Activated naive CD4-positive, alpha-beta T cell treated with anti-CD3 and anti-CD28 coated beads, Interleukin-2, amount 10 ng/mL, durations not matched to agents 7 days and 5 days (primary cell): ENCODE data around the gene INVS.
"Not testable (repeated sequence)": the region's sequence is repeated elsewhere in the genome, so short reads cannot be mapped to it uniquely, and the experiment has no call there.

Experiments
- CTCF ChIA-PET: fragments of 350-600 bp; sonication (Branson Sonifier 250); formaldehyde crosslinking; loops from one replicate; lab custom pipeline; 2021; ENCODE audit warnings: antibody characterized with exemption; lab: Charles Lee
- DNase-seq: peaks from one replicate; pipeline ENCODE4 v3.0.0-alpha.2; 2020
- H3K27ac Mint-ChIP-seq: one replicate; pipeline ENCODE4 v1.8.0; 2021; ENCODE audit warnings: mild to moderate bottlenecking, moderate library complexity, mixed read lengths
- H3K27me3 Mint-ChIP-seq: one replicate; pipeline ENCODE4 v1.8.0; 2021; ENCODE audit warnings: mild to moderate bottlenecking, mixed read lengths
- H3K36me3 Mint-ChIP-seq: one replicate; pipeline ENCODE4 v1.8.0; 2021; ENCODE audit warnings: mixed read lengths
- H3K4me1 Mint-ChIP-seq: one replicate; pipeline ENCODE4 v1.8.0; 2021; ENCODE audit warnings: mixed read lengths
- H3K4me3 Mint-ChIP-seq: one replicate; pipeline ENCODE4 v1.8.0; 2021; ENCODE audit warnings: mild to moderate bottlenecking, moderate library complexity, mixed read lengths
- H3K9me3 Mint-ChIP-seq: one replicate; pipeline ENCODE4 v1.8.0; 2021; ENCODE audit warnings: mixed read lengths

The INVS gene

DNA sequence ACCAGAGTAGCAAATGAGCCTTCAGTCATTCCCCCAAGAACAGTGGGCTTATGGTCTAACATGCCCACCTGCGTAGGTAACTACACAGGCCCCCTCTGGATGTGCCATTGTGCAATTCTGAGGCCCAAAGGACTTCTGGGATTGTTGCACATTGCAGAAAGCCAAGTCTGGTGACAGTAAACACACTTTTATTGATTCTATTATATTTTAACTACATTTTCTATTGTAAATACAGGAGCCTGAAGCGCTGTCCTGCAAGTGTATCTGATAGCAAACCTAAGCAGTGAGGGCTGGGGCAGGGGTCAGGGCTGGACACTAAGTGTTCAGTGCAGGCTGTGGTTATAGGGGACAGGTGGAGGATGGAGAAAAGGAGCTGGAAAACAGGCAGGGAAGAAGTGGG lies 196.2 kb downstream of the INVS start:
- no peak for DNase-seq
- Mint-ChIP-seq H3K9me3 (no peaks in the 10 kb centered on the region), H3K4me3 (no peak overlapping the region), H3K4me1 (no peaks in the 10 kb centered on the region), H3K27me3 (no peaks in the 10 kb centered on the region), H3K36me3 (peaks cover 29% of the 10 kb centered on the region), H3K27ac (no peak overlapping the region)
- CTCF ChIA-PET: interaction anchor here (0.9 to 1.6 kb wide), 2 partner anchors 31 to 1064 kb away, joined by 3 read pairs; no protein-coding TSS in a partner anchor

DNA sequence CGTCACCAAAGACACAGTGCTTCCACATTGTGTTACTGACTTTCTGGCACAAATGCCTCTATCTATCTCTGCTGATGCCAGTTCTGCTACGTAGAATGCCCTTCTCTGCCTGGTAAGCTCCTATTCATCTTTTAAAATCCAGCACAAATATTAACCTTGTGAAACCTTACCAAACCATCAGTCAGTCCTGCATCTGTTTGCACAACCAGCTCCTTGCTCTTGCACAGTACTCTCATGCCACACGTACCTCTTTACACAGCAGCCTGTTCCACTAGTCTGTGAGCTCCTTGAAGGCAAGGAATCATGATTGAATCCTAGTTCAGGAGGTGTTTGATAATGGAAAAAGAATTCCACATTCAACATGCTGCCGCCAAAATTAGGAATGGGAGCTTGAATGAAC lies 197.4 kb downstream of the INVS start:
- DNase-seq: no peak
- CTCF ChIA-PET: interaction anchor here (0.6 to 1.6 kb wide), 2 partner anchors 26 to 1065 kb away, joined by 3 to 5 read pairs; no protein-coding TSS in a partner anchor
- no peak overlapping the region for H3K27ac Mint-ChIP-seq
- no peak overlapping the region for H3K4me3 Mint-ChIP-seq
- no peaks in the 10 kb centered on the region for H3K9me3 Mint-ChIP-seq
- no peaks in the 10 kb centered on the region for H3K27me3 Mint-ChIP-seq
- H3K4me1 Mint-ChIP-seq: no peaks in the 10 kb centered on the region
- peaks cover 29% of the 10 kb centered on the region for H3K36me3 Mint-ChIP-seq

DNA sequence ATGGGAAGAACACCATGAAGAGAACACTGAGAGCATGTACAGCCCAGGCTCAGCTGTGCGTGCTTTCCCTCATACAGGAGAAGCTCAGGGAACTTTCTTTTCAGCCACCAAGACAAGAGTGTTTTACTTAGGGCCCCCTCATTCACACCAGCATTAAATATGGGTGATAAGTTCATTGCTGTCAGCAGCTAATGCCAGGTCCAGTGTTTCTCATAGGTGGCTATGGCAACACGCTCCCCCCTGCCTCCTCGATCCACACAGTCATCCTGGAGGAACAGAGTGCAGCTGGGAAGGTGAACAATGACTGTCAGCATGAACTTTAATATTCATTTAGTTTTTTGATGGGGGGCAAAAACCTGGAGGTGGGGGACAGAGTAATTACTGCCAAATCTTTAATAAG lies 199.3 kb downstream of the INVS start:
- Mint-ChIP-seq H3K36me3 (peaks cover 28% of the 10 kb centered on the region), H3K27ac (no peak overlapping the region), H3K9me3 (no peaks in the 10 kb centered on the region), H3K4me1 (no peaks in the 10 kb centered on the region), H3K4me3 (no peak overlapping the region), H3K27me3 (no peaks in the 10 kb centered on the region)
- no peak for DNase-seq
- CTCF ChIA-PET: no interaction called here

DNA sequence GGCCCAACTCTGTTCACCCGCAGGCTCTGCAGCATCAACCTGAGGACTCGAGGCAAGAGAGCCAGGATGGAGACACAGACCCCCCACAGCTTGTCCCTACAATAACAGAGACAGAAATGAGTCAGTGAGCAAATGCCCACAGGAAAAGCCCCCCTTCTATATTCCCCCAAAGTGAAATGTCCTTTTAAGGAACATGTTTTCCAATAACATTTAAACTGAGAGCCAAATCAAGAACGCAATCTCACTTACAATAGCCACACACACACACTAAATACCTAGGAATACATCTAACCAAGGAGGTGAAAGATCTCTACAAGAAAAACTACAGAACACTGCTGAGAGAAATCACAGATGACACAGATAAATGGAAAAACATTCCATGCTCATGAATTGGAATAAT lies 204.7 kb downstream of the INVS start:
- DNase-seq: no peak
- Mint-ChIP-seq H3K27ac (no peak overlapping the region), H3K27me3 (no peaks in the 10 kb centered on the region), H3K4me1 (no peaks in the 10 kb centered on the region), H3K4me3 (no peak overlapping the region), H3K9me3 (no peaks in the 10 kb centered on the region), H3K36me3 (peaks cover 50% of the 10 kb centered on the region)
- CTCF ChIA-PET: no interaction called here

DNA sequence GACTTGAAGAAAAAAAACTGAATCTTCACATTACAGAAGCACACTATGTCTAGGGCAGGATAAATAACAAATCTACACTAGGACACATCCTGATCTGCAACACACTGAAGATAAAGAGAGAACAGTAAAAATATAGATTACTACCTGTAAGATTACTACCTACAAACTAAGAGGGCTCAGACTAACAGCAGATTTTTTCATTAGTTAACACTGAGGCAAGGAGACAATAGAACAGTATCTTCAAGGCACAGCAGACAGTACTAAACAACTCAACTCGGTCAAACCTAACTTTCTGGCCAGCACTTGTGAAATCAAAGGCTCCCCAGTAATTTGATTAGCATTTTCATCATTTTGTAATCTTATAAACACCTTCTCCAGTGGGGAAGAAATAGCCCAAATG lies 207.2 kb downstream of the INVS start:
- H3K4me1 Mint-ChIP-seq: no peaks in the 10 kb centered on the region
- H3K9me3 Mint-ChIP-seq: no peaks in the 10 kb centered on the region
- CTCF ChIA-PET: no interaction called here
- no peaks in the 10 kb centered on the region for H3K27me3 Mint-ChIP-seq
- no peak overlapping the region for H3K4me3 Mint-ChIP-seq
- DNase-seq: no peak
- H3K27ac Mint-ChIP-seq: no peak overlapping the region
- H3K36me3 Mint-ChIP-seq: peaks cover 69% of the 10 kb centered on the region

DNA sequence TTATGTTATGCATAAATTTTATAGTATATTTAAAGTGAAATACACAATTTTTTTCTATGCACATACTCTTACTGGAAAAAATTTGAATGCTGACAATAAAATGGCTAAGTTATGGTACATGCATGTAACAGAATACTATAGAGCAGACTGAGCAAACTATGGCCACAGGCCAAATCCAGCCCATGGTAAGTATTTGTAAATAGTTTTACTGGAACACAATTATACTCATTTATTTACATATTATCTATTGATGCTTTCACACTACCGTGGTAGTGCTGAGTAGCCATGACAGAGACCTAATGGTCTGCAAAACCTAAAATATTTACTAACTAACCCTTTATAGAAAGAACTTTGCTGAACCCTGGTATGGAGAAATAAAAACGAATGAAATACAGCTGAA lies 208.0 kb downstream of the INVS start:
- peaks cover 71% of the 10 kb centered on the region for H3K36me3 Mint-ChIP-seq
- H3K4me3 Mint-ChIP-seq: no peak overlapping the region
- no peaks in the 10 kb centered on the region for H3K27me3 Mint-ChIP-seq
- H3K4me1 Mint-ChIP-seq: no peaks in the 10 kb centered on the region
- no peak overlapping the region for H3K27ac Mint-ChIP-seq
- no peaks in the 10 kb centered on the region for H3K9me3 Mint-ChIP-seq
- no peak for DNase-seq
- CTCF ChIA-PET: no interaction called here

DNA sequence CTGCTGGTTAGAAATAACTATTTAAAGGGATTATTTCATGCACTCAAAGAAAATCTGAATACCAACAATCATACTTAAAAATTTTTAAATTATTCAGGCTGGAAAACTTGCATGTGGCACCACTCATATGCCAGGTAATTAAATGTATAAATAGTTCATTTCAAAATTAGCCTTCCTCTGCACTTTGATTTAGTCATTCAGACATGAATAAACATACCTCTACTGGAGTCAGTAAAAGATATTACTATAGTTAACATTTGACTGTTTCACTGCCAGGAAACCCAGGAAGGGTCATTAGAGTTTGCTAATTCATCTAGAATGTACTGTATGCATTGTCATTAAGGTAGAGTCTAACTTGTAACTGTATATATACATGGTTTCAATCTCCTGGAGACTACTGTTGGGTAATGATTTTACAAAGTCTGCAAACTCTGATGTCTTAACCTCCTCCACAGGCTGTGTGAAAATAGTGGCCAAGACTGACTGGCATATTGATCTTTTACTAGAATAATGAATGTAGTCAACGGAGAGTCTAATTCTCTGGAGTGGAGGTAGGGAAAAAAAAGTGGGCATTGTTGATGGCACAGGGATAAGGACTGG lies 210.0 kb downstream of the INVS start:
- CTCF ChIA-PET: no interaction called here
- Mint-ChIP-seq H3K4me1 (no peaks in the 10 kb centered on the region), H3K36me3 (peaks cover 67% of the 10 kb centered on the region), H3K27me3 (no peaks in the 10 kb centered on the region), H3K4me3 (no peak overlapping the region), H3K9me3 (no peaks in the 10 kb centered on the region), H3K27ac (no peak overlapping the region)
- DNase-seq: no peak

DNA sequence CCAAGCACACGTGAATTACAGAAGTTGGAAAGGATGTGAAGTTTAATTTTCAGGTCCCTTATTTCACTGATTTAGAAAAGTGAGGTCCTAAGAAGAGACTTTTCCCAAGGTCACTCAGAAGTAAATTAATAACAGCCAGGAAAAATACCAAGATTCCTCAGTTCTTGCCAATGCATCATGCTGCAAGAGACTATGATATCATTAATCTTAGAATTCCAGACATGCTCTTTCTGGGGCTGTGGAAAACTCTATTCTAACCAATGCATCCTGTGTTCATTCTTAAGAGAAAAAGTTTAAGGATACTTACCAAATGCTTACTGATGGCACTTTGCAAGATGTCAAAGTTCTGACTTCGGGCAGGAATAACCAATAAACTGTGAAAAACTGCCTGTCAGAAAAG lies 210.9 kb downstream of the INVS start:
- Mint-ChIP-seq H3K36me3 (peaks cover 67% of the 10 kb centered on the region), H3K9me3 (no peaks in the 10 kb centered on the region), H3K27ac (no peak overlapping the region), H3K4me1 (no peaks in the 10 kb centered on the region), H3K27me3 (no peaks in the 10 kb centered on the region), H3K4me3 (no peak overlapping the region)
- DNase-seq: no peak
- CTCF ChIA-PET: no interaction called here

DNA sequence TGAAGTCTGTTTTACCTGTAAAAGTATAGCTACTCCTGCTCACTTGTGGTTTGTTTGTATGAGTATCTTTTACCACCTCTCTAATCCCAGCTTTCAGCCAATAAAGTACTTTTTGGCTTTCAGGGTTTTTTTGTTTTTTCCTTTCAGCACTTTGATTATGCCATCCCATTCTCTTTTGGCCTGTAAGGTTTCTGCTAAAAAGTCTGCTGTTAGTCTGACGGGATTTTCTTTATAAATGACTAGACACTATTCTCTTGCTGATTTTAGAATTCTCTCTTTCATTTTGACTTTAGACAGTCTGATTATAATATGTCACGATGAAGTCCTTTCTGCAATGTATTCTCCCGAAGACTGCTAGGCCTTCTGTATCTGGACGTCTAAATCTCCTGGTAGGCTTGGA lies 216.5 kb downstream of the INVS start:
- Mint-ChIP-seq H3K9me3 (peaks cover 2% of the 10 kb centered on the region), H3K27ac (no peak overlapping the region)
- CTCF ChIA-PET: interaction anchor here (1.6 kb wide), 1 partner anchor 9 kb away, joined by 4 read pairs; no protein-coding TSS in a partner anchor

DNA sequence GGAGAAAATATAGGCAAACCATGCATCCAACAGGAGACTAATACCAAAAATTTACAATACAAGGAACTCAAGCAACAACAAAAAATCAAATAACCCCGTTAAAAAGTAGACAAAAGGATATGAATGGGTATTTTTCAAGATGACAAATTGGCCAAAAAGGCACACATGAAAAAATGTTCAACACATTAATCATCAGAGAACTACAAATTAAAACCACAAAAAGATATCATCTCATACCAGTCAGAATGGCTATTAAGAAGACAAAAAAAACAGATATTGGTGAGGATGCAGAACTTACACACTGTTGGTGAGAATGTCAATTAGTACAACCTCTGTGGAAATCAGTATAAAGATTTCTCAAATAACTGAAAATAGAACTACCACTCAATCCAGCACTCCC lies 218.7 kb downstream of the INVS start:
- Mint-ChIP-seq H3K27me3 (no peaks in the 10 kb centered on the region), H3K4me3 (no peak overlapping the region), H3K27ac (no peak overlapping the region), H3K36me3 (peaks cover 47% of the 10 kb centered on the region), H3K9me3 (peaks cover 2% of the 10 kb centered on the region), H3K4me1 (no peaks in the 10 kb centered on the region)
- CTCF ChIA-PET: no interaction called here
- no peak for DNase-seq

More for the DNA sequence above, 216.5 kb downstream of the INVS start:
- peaks cover 64% of the 10 kb centered on the region for H3K36me3 Mint-ChIP-seq
- no peaks in the 10 kb centered on the region for H3K4me1 Mint-ChIP-seq
- DNase-seq: no peak
- H3K4me3 Mint-ChIP-seq: no peak overlapping the region
- H3K27me3 Mint-ChIP-seq: no peaks in the 10 kb centered on the region

DNA sequence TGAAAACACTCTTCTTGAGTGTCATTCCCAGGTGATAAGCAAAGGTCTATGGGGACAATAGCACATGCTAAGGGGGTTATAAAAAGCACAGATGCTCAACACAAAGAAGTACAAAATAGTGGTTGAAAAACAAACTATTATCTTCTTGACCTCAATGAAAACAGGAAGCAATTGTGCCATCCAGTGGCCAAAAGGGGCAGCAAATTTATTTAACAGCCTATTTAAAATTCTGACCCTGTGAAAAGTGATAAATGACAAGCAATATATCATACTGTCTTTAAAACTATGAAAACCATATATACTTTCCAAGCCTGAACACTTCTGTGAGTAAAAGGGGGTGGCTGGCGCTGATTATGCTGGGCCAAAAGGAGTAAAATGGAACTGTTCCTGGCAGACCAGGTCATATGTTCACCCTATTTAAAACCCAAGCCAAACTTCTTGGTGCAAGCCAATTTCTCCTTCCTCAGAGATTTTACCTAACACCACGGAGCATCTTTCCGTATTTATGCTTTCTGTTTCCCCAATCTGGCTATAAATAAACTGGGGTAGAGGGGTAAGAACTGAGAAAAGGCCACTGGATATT lies 224.0 kb downstream of the INVS start:
- DNase-seq: peak; percentile 49
- Mint-ChIP-seq H3K9me3 (no peaks in the 10 kb centered on the region), H3K27me3 (no peaks in the 10 kb centered on the region), H3K27ac (no peak overlapping the region), H3K4me3 (no peak overlapping the region), H3K36me3 (peaks cover 20% of the 10 kb centered on the region), H3K4me1 (no peaks in the 10 kb centered on the region)
- CTCF ChIA-PET: interaction anchor here (0.5 to 2.3 kb wide), 12 partner anchors 10 to 1136 kb away, joined by 3 to 5 read pairs (median 4); no protein-coding TSS in a partner anchor

DNA sequence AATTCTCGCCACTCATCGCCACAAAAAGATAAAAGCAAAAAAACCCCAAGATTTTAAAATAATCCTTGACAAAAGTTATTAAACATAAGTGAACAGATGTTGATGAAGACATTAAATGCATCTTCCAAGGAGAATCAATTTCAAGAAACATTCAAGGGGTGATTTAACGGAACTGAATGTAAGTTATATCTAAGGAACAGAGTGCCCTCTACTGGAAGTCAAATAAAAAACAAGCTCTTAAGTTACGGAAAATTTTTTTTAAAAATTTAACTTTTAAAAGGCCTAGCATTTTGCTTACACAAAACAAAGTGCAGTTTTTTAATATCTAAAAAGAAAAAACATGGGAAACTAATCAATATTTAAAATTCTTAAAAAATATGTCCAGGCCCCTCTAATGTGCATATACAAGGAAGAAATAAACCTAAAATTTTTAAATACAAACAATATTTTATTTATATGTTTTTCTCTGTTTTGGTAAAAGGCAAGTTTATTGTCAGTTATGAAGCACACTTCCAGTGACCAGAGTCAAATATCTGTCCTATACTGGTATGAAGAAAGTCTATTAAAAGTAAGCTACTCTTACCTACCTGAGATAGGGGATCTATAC lies 225.7 kb downstream of the INVS start:
- CTCF ChIA-PET: interaction anchor here (0.6 to 2.3 kb wide), 28 partner anchors 8 to 1000 kb away, joined by 3 to 16 read pairs (median 3); partner anchors contain the start of gene TEX10
- H3K27ac Mint-ChIP-seq: no peak overlapping the region
- no peaks in the 10 kb centered on the region for H3K9me3 Mint-ChIP-seq
- no peak overlapping the region for H3K4me3 Mint-ChIP-seq
- H3K4me1 Mint-ChIP-seq: no peaks in the 10 kb centered on the region
- H3K27me3 Mint-ChIP-seq: no peaks in the 10 kb centered on the region
- H3K36me3 Mint-ChIP-seq: peaks cover 19% of the 10 kb centered on the region
- DNase-seq: no peak

DNA sequence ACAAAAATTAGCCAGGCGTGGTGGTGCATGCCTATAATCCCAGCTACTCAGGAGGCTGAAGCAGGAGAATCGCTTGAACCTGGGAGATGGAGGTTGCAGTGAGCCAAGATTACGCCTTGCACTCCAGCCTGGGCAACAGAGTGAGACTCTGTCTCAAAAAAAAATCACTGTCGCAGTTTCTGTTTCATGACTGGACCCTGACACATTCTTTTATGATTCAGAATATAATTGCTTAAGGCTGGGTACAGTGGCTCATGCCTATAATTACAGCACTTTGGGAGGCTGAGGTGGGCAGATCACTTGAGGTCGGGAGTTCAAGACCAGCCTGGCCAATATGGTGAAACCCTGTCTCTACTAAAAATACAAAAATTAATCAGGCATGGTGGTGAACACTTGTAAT lies 239.7 kb downstream of the INVS start:
- not testable (repeated sequence) for DNase-seq, H3K27ac Mint-ChIP-seq, H3K4me3 Mint-ChIP-seq, H3K9me3 Mint-ChIP-seq, H3K4me1 Mint-ChIP-seq, H3K27me3 Mint-ChIP-seq
- CTCF ChIA-PET: interaction anchor here (0.6 to 1.6 kb wide), 4 partner anchors 14 to 746 kb away, joined by 3 to 12 read pairs (median 4); no protein-coding TSS in a partner anchor
- peaks cover 29% of the 10 kb centered on the region for H3K36me3 Mint-ChIP-seq

DNA sequence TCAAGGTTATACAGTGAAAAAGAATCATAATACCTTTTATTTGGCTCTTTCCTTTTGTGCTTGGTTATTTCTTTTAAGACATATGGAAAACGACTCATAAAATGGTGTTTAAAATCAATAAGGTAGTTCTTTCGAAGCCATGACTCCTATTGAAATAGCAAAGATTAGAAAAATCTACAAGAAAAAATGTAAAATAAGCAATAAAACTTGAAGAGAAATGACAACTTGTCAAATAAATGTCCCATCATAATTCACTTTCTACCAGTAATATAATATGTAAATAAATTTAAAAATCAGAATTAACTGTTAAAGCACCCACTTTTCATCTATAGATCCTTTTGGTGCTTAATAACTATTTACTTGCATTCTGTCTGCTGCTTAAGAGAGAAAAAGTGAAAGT lies 241.2 kb downstream of the INVS start:
- no peak for DNase-seq
- no peaks in the 10 kb centered on the region for H3K9me3 Mint-ChIP-seq
- CTCF ChIA-PET: interaction anchor here (1.5 kb wide), 1 partner anchor 17 kb away, joined by 4 read pairs; no protein-coding TSS in a partner anchor
- H3K36me3 Mint-ChIP-seq: peaks cover 26% of the 10 kb centered on the region
- no peak overlapping the region for H3K27ac Mint-ChIP-seq
- peaks cover 4% of the 10 kb centered on the region for H3K4me1 Mint-ChIP-seq
- H3K27me3 Mint-ChIP-seq: no peaks in the 10 kb centered on the region
- no peak overlapping the region for H3K4me3 Mint-ChIP-seq

DNA sequence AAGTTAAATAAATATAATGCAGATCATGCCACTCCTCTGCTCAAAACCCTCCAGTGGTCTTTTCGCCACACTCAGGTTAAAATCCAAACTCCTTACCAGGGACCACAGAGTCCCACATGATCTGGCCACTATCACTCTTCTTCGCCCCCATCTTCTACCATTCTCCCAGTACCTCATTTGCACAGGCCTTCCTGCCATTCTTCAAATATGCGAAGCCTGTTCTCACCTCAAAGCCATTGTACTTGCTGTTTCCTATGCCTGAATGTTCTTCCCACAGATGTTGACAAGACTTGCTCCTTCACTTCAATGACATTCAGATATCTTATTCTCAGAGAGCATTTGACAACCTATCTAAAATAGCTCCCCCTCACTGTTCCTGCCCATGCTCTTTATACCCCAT lies 242.8 kb downstream of the INVS start:
- H3K36me3 Mint-ChIP-seq: peaks cover 34% of the 10 kb centered on the region
- peaks cover 7% of the 10 kb centered on the region for H3K4me1 Mint-ChIP-seq
- H3K27me3 Mint-ChIP-seq: no peaks in the 10 kb centered on the region
- no peak overlapping the region for H3K4me3 Mint-ChIP-seq
- H3K27ac Mint-ChIP-seq: no peak overlapping the region
- no peaks in the 10 kb centered on the region for H3K9me3 Mint-ChIP-seq
- CTCF ChIA-PET: no interaction called here
- DNase-seq: no peak
